Activated CD4-positive, alpha-beta T cell treated with anti-CD3 and anti-CD28 coated beads, Interleukin-2, amount 50 U/mL, for 48 hours (primary cell): ENCODE measurements around the gene CCR5AS.
"Not testable (repeated sequence)": the region's sequence is repeated elsewhere in the genome, so short reads cannot be mapped to it uniquely, and the experiment has no call there.

Experiments used
- DNase-seq, 2 experiments: peaks; one replicate each; pipeline ENCODE4 v3.0.0-alpha.2; 2020

CCR5AS gene

GRCh38 chr3:46406788-46407611, at the start of gene CCR5AS, which contains the start of gene CCRL2:
Gene CCR5AS, minus strand, starts transcription at chr3:46407066.
Gene CCRL2, plus strand, starts transcription at chr3:46407259. Its CDS starts 821 bp downstream, at chr3:46408080.
- DNase-seq: peak; percentile 22 to 31

GRCh38 chr3:46456118-46456517, 49.3 kb upstream of the CCR5AS start:
- DNase-seq: no peak

DNA sequence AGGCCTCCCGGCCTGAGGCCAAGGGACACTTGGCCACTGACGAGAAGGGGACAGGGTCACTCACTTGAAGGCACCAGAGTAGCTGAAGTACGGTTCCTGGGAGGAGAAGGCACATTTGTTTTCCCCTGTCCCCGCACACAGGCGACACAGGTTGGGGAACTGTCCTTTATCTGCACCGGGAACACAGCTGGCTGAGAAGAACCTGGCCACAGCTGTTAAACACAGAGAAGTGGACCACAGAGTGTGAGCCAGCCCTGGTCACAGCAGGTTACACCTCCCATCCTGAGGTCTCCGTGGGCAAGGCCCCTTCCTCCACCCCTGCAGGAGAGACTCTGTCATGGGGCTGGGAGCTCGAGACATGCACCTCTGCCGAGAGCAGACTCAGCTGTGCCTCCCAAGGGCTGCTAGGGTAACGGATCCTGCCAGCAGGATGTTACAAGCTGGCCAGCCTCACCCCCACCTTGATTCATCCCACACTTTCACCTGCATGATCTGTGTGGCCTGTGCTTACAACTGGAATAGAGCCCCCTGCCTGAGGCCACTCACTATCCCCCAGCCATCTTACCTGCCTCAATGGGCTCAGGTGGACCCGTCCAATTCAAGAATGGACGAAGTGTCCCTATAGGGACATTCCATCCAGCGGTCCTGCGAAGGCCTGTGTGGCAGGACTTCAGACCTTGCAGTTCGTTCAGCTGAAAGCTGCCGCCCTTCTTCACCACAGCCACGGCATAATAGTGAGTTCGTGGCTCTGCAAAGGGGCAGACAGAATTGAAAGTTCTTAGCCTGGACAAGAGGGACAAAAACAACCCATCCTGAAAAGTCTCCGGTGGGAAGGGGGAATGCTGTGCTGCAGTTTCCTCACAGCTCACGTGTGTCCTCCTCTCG, 48.6 kb upstream of the CCR5AS start:
- DNase-seq: no peak

DNA sequence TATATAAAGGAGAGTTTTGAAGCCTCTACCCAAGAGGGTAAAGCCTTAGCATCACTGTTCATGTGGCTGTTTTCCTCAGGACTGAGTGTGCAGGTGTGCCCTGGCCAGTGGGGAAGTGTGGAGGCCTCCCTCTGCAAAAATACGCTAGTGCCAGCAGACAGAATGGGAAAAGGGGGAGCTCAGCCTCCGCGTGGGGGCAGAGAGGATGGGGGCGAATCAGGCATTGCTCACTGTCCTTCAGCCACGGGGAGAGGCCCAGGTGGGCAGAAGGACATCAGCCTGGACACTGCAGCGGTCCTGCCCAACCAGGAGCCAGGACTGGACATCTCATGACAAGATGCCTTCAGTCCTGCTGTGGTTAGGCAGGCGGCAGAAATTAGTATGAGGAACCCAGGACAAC, 47.7 kb upstream of the CCR5AS start:
- DNase-seq: no peak

DNA sequence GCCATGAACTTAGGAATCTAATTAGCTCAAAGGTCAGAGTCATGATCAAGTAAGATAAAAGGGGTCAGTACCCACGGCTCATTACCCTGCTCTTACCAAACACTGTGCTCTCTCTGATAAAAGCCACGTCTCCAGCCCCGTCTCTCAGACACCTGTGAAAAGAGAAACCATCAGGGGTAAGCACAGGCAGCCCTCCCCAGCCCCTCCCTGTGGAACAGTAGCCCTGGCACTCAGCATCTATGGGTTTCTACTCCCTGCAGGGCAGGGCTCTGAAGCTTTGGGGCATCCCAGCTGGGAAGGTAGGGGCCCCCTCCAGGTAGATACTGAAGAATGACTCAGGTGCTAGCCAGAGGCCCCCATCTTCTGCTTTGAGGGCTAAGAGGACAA, 47.3 kb upstream of the CCR5AS start:
- DNase-seq: no peak

- no peak for DNase-seq
Measured at GRCh38 chr3:46453526-46454208, 46.8 kb upstream of the CCR5AS start.

DNA sequence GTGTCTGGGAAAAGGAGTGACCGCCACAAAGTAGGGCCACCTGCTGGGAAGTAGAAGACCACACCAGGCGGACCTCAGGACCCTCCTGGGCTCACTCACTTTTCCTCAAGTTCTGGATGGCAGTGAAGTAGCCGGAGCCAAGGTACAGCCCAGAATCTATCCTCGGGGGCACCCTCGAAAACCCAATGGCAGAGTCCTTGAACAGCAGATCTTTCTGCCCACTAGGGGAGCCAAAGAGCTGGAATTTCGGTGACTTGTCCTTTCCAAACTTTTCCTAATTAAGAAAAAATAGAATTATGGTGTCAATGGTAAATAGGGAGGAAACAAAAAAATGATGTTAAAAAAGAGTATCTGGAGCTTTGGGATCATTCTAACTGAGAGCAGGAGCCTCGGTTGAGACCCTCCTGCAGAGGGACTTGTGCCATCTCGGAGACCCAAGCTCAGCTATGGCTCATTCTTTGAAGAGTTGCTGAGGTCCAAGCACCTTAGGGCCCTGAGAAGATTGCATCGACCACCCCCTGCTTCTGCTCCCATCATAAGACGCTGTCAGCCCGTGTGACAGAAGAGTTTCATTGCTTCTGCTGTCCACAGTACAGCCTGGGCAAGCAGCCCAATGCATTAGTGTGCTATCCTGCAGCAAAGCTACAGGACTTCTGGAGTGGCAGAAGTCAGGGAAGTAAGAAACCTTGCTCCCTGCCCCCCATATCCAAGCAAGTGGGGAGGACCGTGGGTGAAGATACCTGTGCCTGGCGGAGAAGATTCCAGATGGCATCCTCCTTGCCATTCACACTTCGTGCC, 43.1 kb upstream of the CCR5AS start:
- peak in 1 of 2 experiments; percentile 8 for DNase-seq

GRCh38 chr3:46448721-46449120, 41.9 kb upstream of the CCR5AS start:
- DNase-seq: no peak

GRCh38 chr3:46447228-46447985, 40.5 kb upstream of the CCR5AS start:
- no peak for DNase-seq

DNA sequence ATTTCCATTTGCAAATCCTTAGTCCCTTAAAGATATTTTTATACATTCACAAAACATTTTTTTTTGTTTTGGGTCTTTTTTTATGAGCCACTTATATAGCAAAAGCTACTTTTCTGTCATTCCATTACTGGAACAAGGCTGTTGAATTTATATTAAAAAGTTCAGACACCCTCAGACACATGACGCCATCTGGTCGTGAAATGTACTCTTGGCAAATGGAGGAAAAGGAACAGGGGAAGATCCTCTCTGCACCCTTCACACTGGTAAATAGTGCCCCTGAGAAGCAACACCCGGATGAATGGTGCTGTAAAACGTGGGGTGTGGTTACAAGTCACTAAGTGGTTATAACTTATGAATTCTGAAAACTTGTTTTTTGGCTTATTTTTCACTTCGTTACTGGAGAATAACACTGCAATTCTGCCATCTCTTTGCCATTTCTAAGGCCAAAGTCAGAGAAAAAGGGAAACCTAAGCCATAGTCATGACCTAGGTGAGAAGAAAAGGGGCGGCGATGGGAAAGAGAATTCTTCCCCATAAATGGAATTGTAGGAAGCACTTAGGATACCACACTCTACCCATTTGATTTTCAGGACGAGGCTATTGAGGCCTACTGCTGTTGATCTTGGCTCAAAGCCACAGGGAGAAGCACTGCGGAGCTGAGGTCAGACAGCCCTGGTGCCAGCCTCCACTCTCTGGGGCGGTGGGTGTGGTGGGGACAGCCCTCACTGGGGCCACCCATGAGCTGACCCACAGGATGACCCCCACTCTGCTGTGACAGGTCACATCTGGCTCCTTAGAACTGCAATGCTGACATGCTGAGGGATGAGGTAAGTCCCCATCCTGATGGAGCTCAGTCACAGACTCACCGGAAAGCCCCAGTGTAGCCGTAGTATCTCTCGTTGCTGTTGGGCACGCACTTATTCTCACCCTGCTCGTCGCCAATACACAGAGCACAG, 36.0 kb upstream of the CCR5AS start:
- DNase-seq: peak; percentile 16 to 30

- DNase-seq: peak; percentile 5 to 28
Measured at GRCh38 chr3:46440531-46441294, 33.8 kb upstream of the CCR5AS start.

GRCh38 chr3:46438831-46439230, 32.0 kb upstream of the CCR5AS start:
- DNase-seq: no peak

DNA sequence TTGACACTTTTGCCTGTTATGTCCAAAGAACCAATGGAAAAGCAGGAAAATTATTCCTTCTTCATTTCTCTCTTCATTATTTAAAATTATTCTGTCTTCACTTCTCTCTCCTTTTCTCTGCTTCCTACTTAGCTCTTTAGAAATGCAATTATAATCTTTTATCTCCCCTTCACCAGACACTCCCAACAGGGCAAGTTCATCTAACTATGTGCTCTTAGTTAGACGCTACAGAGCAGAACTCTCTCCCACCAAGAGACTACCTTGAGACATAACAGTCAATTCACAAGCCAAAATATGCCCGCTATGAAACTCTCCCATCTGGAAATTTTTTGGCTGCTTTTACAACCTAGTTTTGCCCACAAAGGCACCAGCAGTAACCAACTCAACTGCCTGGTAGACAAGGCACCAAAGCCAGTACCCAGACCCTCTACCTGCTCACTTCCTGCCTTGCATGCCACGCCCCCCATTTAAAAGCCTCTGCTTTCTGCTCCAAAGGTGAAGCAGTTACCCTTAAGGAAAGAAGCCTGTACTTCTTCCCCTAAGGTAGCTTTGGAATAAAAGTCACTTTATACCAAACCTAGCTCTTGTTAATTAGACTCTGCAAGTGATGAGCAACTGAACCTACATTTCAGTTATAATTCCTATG, 28.3 kb upstream of the CCR5AS start:
- no peak for DNase-seq

- no peak for DNase-seq
Measured at GRCh38 chr3:46433841-46434240, 27.0 kb upstream of the CCR5AS start.

- not testable (repeated sequence) for DNase-seq
Measured at GRCh38 chr3:46433118-46433517, 26.3 kb upstream of the CCR5AS start.

GRCh38 chr3:46431905-46432304, 25.0 kb upstream of the CCR5AS start:
- not testable (repeated sequence) for DNase-seq

GRCh38 chr3:46430879-46431278, 24.0 kb upstream of the CCR5AS start:
- DNase-seq: not testable (repeated sequence)

DNA sequence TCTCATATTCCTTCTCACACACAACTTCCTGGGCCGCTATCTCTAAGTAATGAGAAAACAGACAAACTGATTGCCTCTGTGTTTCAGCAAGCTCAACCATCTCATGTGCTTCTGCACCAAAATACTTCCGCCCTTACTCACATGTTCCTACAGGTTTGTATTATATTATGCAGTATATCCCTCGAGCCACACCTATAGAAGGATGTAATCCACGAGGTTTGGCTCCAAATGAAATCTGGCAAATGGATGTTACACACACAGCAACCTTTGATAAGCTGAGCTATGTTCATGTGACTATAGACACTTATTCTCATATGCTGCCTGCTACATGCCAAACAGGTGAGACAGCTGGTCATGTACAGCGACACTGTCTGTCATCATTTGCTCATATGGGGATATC, 22.8 kb upstream of the CCR5AS start:
- no peak for DNase-seq

- DNase-seq: no peak
Measured at GRCh38 chr3:46429250-46429649, 22.4 kb upstream of the CCR5AS start.
